H1 (cell line): ENCODE measurements around the gene SPI1. TPM values are rescaled to one million over a fixed set of nuclear protein-coding genes. Genes with fewer than 3 reads are reported as not detected.

Experiments
- EP300 ChIP-seq, 2 experiments: IDR thresholded peaks; 1 replicate in 1 of 2; 2 replicates in 1 of 2; pipeline ENCODE4 v1.6.1; 2011 to 2012; ENCODE audit warnings: low read depth in 2 of 2, low read length in 2 of 2, mild to moderate bottlenecking in 2 of 2, borderline replicate concordance in 1 of 2, inconsistent platforms in 1 of 2, moderate library complexity in 1 of 2
- RAD21 ChIP-seq, 2 experiments: IDR thresholded peaks in 1 of 2; conservative IDR thresholded peaks in 1 of 2; 2 replicates each; pipeline ENCODE4 v1.6.1; 2011; ENCODE audit warnings: low read depth in 2 of 2, low read length in 2 of 2, improper control_type of control experiment in 1 of 2, inconsistent platforms in 1 of 2, mild to moderate bottlenecking in 1 of 2, moderate library complexity in 1 of 2
- RFX5 ChIP-seq: IDR thresholded peaks from 2 replicates; pipeline ENCODE4 v1.6.1; 2011; ENCODE audit warnings: low read depth, low read length, improper control_type of control experiment, borderline replicate concordance
- SP4 ChIP-seq: IDR thresholded peaks from 2 replicates; pipeline ENCODE4 v1.6.1; 2012; ENCODE audit warnings: low read length, inconsistent platforms
- polyA plus RNA-seq, 7 experiments: library from polyadenylated mRNA; depleted of rRNA in 3 of 7; stranded (reverse) in 5 of 7; unstranded in 2 of 7; fragments of >200 nt in 5 of 7; fragments of 200-250 nt in 2 of 7; gene quantifications; 1 replicate in 5 of 7; 2 replicates in 1 of 7; 4 replicates in 1 of 7; pipeline versions ENCODE4 v1.2.1 to v1.2.3, GENCODE V29; 2011 to 2013; ENCODE audit warnings: missing spikeins in 2 of 7, mixed read lengths in 2 of 7
- total RNA-seq: library from RNA; stranded (reverse); fragmentation: NEBNext Ultra II Directional; extraction: Animal tissue kit (Norgen Biotek cat#: 25700); gene quantifications from 2 replicates; pipeline ENCODE4 v1.2.1, GENCODE V29; 2021
- TF ChIP-seq, protein P1 (sequence below): IDR thresholded peaks from 2 replicates; pipeline ENCODE4 v1.6.1; 2012; ENCODE audit warnings: low read length, inconsistent platforms
- TF ChIP-seq, protein P2 (sequence below): IDR thresholded peaks from 2 replicates; pipeline ENCODE4 v1.6.1; 2012; ENCODE audit warnings: inconsistent platforms

SPI1 gene
- total and polyA plus RNA-seq, 2 of the 8 experiments (the other 6 are each of a cell fraction or from before 2014, with no cell fraction given): 0.12 TPM; not detected in 1

DNA sequence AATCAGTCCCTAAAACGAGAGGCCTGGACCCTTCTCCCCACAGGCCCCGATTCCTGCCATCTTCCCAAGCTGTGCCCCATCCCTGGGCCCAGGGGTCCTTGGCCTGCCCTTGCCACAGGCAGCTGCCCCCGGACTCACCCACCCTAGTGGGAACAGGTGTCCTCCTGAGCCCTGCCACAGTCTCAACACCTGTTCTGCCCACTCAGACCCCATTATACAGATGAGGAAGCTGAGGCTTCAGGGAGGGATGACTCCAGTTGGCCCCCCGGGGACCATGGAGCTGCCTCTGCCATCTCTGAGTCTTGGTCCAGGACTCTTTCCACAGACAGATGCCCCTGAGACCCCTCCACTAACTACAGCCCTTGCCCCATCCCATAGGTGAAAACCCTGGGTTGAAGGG is 41.8 kb downstream of the SPI1 start (continued):
- TF ChIP-seq, protein P1, sequence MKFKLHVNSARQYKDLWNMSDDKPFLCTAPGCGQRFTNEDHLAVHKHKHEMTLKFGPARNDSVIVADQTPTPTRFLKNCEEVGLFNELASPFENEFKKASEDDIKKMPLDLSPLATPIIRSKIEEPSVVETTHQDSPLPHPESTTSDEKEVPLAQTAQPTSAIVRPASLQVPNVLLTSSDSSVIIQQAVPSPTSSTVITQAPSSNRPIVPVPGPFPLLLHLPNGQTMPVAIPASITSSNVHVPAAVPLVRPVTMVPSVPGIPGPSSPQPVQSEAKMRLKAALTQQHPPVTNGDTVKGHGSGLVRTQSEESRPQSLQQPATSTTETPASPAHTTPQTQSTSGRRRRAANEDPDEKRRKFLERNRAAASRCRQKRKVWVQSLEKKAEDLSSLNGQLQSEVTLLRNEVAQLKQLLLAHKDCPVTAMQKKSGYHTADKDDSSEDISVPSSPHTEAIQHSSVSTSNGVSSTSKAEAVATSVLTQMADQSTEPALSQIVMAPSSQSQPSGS: no peak
- TF ChIP-seq EP300 (IDR thresholded peaks at IDR 0.05; ENCODE audit: borderline replicate concordance in 1 of 2, low read depth in 2 of 2, low read length in 2 of 2) (no peak), RAD21 (IDR thresholded peaks at IDR 0.05 in 1 of 2, conservative IDR thresholded peaks at IDR 0.05 in 1 of 2; ENCODE audit: low read depth in 2 of 2, low read length in 2 of 2) (no peak), RFX5 (no peak), SP4 (no peak)
- TF ChIP-seq, protein P2, sequence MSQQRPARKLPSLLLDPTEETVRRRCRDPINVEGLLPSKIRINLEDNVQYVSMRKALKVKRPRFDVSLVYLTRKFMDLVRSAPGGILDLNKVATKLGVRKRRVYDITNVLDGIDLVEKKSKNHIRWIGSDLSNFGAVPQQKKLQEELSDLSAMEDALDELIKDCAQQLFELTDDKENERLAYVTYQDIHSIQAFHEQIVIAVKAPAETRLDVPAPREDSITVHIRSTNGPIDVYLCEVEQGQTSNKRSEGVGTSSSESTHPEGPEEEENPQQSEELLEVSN: no peak
